ENCODE measurements around the gene GNG12.

GNG12 gene

GRCh38 chr1:67832737-67833601, at the start of gene GNG12:
GNG12 (minus strand) TSS chr1:67833467; CDS start chr1:67707686, 125,781 bp downstream.
- DNase-seq: peak; percentile 39

GRCh38 chr1:67882196-67882958, 49.1 kb upstream of the GNG12 start:
- DNase-seq: no peak

GRCh38 chr1:67880056-67880601, 46.9 kb upstream of the GNG12 start:
- no peak for DNase-seq

- DNase-seq: no peak
Measured at GRCh38 chr1:67879485-67879884, 46.2 kb upstream of the GNG12 start.

GRCh38 chr1:67874501-67875111, 41.3 kb upstream of the GNG12 start:
- DNase-seq: no peak

- no peak for DNase-seq
Measured at GRCh38 chr1:67869233-67869632, 36.0 kb upstream of the GNG12 start.

- DNase-seq: no peak
Measured at GRCh38 chr1:67863637-67864036, 30.4 kb upstream of the GNG12 start.

- DNase-seq: no peak
Measured at GRCh38 chr1:67862685-67863084, 29.4 kb upstream of the GNG12 start.

- DNase-seq: no peak
Measured at GRCh38 chr1:67861856-67862516, 28.7 kb upstream of the GNG12 start.

GRCh38 chr1:67860776-67861175, 27.5 kb upstream of the GNG12 start:
- no peak for DNase-seq

- no peak for DNase-seq
Measured at GRCh38 chr1:67856921-67857320, 23.7 kb upstream of the GNG12 start.

DNA sequence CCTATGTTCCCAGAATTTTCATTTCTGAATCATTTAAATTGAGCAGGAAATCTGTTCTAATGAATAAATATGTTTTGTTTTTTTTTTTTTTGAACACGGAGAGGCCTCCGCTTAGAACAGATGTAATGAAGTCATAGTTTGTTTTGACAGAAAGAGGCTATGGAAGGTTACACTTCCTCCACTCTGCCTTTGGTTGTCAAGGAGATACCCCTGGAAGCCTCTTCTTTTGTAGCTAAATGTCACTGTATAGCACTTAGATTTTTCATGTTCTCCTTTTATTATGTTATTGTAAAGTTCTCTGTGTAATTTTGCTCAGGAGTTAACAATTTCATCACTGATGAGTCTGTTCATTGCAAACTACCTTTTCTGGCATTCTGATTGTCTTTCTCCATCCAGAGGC, 22.7 kb upstream of the GNG12 start:
- DNase-seq: no peak

- no peak for DNase-seq
Measured at GRCh38 chr1:67855444-67855843, 22.2 kb upstream of the GNG12 start.

DNA sequence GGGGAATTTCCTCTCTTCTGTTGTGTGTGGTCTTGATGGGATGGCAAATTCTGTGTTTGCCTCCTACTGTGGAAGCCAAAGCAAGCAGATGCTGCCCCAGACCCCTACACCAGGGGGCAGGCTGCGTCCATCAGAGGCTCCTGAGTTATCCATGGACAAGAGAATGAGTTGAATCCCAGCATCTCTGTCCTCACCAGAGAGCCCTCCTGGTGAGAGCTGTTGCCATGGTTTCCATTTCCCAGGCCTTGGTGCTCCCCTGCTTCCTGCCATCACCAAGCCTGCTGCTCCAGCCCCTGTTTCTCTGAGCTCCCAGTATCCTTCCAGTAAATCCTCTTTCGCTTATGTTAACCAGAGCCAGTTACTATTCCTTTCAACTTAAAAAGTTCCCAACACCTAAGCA, 20.4 kb upstream of the GNG12 start:
- DNase-seq: peak; percentile 9

DNA sequence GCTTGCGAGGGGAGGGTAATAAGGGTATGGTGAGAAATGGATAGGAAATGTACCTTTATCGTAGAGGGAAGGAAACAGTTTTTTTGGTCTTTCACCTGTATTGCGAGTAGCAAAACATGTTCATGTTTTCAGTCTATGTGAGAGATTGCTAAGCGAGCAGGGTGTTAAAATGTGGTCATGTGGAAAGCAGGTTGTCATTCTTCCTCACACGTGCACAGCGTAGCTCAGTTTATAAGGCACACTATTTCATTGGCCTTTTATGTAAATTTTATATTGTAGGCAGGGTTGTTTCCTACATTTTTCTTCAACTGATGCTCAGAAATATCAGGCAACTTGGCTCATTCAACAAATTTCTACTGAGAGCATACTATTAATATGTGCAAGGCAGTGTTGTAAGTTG, 18.5 kb upstream of the GNG12 start:
- DNase-seq: no peak

DNA sequence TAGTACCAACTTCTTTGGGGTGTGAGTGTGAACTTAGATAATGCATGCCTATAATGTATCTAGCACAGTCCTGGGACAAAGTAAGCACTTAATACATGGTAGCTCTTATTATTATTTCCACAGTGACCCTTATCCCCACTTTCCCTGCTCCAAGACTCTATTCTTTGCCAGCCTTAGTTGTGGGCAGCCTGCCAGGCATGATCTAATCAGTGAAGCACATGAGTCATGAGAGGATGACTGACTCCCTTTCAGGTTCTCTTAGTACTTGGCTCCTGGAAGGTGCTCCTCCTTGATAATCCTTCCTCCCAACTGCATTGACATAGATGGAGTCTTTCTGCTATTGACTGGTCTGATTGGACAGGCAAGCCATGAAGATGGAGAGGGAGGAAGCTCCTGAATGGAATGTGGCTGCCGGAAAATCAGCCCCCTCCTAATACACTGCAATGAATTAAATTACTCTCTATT, 17.4 kb upstream of the GNG12 start:
- DNase-seq: no peak

GRCh38 chr1:67850151-67850551, 16.9 kb upstream of the GNG12 start:
- no peak for DNase-seq

DNA sequence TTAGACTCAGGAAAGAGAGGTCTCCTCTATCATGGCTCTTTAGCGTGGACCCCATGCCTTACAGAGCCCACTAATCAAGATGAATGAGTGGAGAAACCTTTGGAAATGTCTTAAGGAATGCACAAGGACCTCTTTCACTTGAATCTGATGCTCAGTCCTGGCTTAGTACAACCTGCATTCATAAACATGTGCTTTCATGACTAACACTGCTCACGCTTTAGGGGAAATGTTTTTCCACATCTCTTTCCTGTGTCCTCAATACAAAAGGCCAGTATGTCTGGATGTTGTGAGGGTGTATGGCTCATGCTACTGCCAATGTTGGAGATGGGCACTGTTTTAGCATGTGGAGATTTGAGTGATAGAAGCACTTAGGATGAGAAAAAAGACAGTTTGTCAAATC, 14.2 kb upstream of the GNG12 start:
- no peak for DNase-seq

- DNase-seq: no peak
Measured at GRCh38 chr1:67846538-67846937, 13.3 kb upstream of the GNG12 start.

DNA sequence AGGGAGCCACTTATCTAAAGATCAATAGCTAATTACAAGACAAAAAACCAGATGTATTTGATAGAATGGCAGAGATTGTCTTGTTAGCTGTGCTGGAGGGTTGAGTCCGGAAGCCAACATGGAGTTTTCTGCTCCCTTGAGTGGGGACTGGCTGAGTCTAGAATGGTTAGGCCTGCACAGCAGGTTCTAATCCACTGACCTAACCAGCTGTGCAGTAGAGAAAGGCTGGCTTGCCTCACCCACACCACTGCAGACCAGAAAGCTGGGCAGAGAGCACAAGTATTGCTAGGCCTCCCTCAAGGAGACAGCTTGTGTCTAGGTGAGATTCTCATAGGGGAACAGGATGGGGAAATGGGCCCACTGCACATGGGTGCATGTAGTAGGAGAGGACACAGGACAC, 11.7 kb upstream of the GNG12 start:
- no peak for DNase-seq

DNA sequence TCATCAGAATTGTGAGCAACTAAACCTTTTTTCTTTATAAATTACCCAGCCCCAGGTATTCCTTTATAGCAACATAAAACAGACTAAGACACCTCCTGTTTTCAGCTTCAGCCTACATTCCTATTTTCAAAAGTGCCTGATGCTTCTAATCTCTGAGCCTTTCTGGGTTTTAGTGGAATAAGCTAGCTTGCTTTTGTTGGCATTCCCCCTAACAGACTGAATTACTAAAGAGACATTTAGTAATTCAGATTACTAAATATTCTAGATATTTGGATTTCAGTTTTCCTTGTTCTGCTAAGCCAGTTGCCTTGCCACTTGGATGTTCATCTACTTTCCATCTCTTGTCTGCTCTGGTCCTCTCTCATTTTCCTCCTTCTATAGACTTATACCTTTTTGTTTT, 10.5 kb upstream of the GNG12 start:
- DNase-seq: no peak

DNA sequence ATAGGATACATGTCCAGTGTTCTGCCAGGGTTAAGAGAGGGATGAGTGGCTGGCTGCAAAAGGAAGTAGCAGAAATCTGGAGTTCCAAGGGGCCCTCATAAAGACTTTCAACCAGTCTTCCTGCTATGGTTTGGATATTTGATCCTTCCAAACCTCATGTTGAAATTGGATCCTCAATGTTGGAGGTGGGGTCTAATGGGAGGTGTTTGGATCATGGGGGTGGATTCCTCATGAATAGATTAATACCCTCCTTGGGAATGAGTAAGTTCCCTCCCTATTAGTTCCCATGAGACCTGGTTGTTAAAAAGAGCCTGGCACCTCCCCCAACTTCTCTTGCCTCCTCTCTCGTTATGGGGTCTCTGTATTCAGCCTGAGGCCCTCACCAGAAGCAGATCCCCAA, 10.1 kb upstream of the GNG12 start:
- DNase-seq: no peak

DNA sequence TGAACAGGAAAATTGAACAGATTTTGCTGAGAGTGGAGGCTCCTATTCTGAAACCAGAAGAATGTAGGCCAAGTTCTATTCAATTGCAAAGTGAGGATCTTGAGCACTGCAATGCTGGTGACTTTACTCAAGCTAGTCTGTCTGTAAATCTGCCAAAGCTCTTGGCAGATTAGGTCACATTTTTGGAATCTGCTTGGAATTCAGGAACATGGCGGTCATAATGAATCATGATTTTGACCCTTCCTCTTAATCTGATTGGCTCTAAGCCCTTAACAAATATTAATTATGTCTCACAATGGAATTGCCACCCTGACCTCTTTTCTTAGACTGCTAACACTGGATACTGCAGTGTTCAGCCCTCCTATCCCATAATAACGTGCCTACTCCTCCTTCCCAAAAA, 7.2 kb upstream of the GNG12 start:
- DNase-seq: no peak

Data from RPMI8226 (cell line).